Chondrocyte (in vitro differentiated cells): ENCODE measurements around the gene ELP5. TPM values are rescaled to one million over a fixed set of nuclear protein-coding genes. Genes with fewer than 3 reads are reported as not detected.
A peak's percentile ranks its signal among the peaks of the same experiment; 100 is the strongest.

Experiments
- DNase-seq: peaks from one replicate; pipeline ENCODE4 v3.0.0; 2021; ENCODE audit warnings: mixed read lengths, low spot score
- H3K27ac Mint-ChIP-seq: one replicate; pipeline ENCODE4 v1.8.0; 2021; ENCODE audit warnings: mild to moderate bottlenecking, moderate library complexity, mixed read lengths; ENCODE audit not compliant: unreplicated experiment
- H3K27me3 Mint-ChIP-seq: 2 replicates; pipeline ENCODE4 v1.8.0; 2021; ENCODE audit warnings: low read depth, mixed read lengths
- H3K36me3 Mint-ChIP-seq: 2 replicates; pipeline ENCODE4 v1.8.0; 2021; ENCODE audit warnings: low read depth, mixed read lengths
- H3K4me1 Mint-ChIP-seq: 2 replicates; pipeline ENCODE4 v1.8.0; 2021; ENCODE audit warnings: low read depth, mild to moderate bottlenecking, mixed read lengths
- H3K4me3 Mint-ChIP-seq: one replicate; pipeline ENCODE4 v1.8.0; 2021; ENCODE audit warnings: mild to moderate bottlenecking, moderate library complexity, mixed read lengths; ENCODE audit not compliant: unreplicated experiment
- H3K9me3 Mint-ChIP-seq: 2 replicates; pipeline ENCODE4 v1.8.0; 2021; ENCODE audit warnings: low read depth, mixed read lengths
- CTCF ChIP-seq: fragments of 200-600 bp; sonication (generic); IDR thresholded peaks from 2 replicates; pipeline ENCODE4 v1.5.0; 2021; ENCODE audit warnings: antibody characterized with exemption, mild to moderate bottlenecking, moderate library complexity
- total RNA-seq: library from RNA; stranded (reverse); gene quantifications from 3 replicates; pipeline ENCODE4 v1.2.1, GENCODE V29; 2021

The ELP5 gene
- total RNA-seq, 1 donor from 2014 or later: 24.9 TPM

- Mint-ChIP-seq H3K4me1 (peaks cover 20% of the 10 kb centered on the region), H3K27ac (peak overlapping the region; percentile 61), H3K4me3 (no peak overlapping the region), H3K27me3 (no peaks in the 10 kb centered on the region), H3K36me3 (peaks cover 10% of the 10 kb centered on the region), H3K9me3 (no peaks in the 10 kb centered on the region)
- TF ChIP-seq CTCF: no peak
- DNase-seq: no peak
These were observed 44.7 kb upstream of the ELP5 start for GRCh38 chr17:7207120-7208001.

- no peak for TF ChIP-seq CTCF
- Mint-ChIP-seq H3K27ac (no peak overlapping the region), H3K4me3 (no peak overlapping the region), H3K36me3 (peaks cover 3% of the 10 kb centered on the region), H3K4me1 (peaks cover 22% of the 10 kb centered on the region), H3K27me3 (no peaks in the 10 kb centered on the region), H3K9me3 (no peaks in the 10 kb centered on the region)
- DNase-seq: no peak
These were observed 43.9 kb upstream of the ELP5 start for GRCh38 chr17:7208027-7208571.

- H3K27me3 Mint-ChIP-seq: no peaks in the 10 kb centered on the region
- H3K36me3 Mint-ChIP-seq: no peaks in the 10 kb centered on the region
- H3K9me3 Mint-ChIP-seq: no peaks in the 10 kb centered on the region
- H3K27ac Mint-ChIP-seq: no peak overlapping the region
- no peak for TF ChIP-seq CTCF
- no peak for DNase-seq
- peaks cover 29% of the 10 kb centered on the region for H3K4me1 Mint-ChIP-seq
- no peak overlapping the region for H3K4me3 Mint-ChIP-seq
These were observed 43.1 kb upstream of the ELP5 start for GRCh38 chr17:7208754-7209460.

DNA sequence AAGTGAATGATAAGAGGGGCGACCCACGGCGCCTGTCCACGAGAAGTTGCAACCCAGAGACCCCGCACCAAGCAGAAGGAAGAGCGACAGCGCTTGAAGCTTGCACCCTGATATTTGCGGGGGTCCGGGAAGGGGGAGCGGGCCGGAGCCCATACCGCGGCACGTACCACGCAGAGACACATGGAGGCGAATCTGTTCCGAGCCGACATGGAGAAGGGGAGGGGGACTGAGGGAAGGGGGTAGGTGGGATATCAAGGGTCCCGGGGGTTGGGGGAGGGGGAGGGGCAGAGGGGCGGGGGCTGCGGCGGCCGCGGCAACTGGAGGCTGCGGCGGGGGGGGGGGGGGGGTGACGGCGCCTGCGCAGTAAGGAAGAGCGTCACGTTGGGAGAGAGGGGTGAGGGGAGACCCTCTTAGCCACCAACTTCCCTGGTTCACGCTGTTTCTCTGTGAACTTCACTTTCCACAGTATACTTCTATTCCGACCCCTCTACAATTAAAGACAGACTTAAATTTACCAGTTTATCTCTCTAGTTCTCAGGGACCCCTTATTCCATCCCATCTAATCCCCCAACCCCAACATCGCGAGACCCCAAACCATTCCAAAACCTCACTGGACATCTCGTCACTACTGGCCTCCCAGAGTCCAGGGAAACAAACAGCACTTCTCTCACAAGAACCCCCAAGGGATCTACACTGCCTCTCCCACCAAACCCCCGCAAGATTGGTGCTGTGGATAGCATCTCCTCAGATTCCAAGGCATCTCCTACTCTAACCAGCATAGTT is 40.3 kb upstream of the ELP5 start:
- H3K4me1 Mint-ChIP-seq: peaks cover 37% of the 10 kb centered on the region
- TF ChIP-seq CTCF: no peak
- no peak overlapping the region for H3K4me3 Mint-ChIP-seq
- no peaks in the 10 kb centered on the region for H3K36me3 Mint-ChIP-seq
- no peaks in the 10 kb centered on the region for H3K27me3 Mint-ChIP-seq
- H3K27ac Mint-ChIP-seq: no peak overlapping the region
- H3K9me3 Mint-ChIP-seq: no peaks in the 10 kb centered on the region
- DNase-seq: no peak

- DNase-seq: no peak
- no peaks in the 10 kb centered on the region for H3K9me3 Mint-ChIP-seq
- H3K4me3 Mint-ChIP-seq: peak overlapping the region; percentile 87
- peak; percentile 72 for TF ChIP-seq CTCF
- no peaks in the 10 kb centered on the region for H3K27me3 Mint-ChIP-seq
- H3K27ac Mint-ChIP-seq: peak overlapping the region; percentile 97
- H3K4me1 Mint-ChIP-seq: peaks cover 53% of the 10 kb centered on the region
- H3K36me3 Mint-ChIP-seq: no peaks in the 10 kb centered on the region
These were observed 38.1 kb upstream of the ELP5 start for GRCh38 chr17:7213895-7214299.
